Measurements from ENCODE around the gene PLCB1.

Gene PLCB1

DNA sequence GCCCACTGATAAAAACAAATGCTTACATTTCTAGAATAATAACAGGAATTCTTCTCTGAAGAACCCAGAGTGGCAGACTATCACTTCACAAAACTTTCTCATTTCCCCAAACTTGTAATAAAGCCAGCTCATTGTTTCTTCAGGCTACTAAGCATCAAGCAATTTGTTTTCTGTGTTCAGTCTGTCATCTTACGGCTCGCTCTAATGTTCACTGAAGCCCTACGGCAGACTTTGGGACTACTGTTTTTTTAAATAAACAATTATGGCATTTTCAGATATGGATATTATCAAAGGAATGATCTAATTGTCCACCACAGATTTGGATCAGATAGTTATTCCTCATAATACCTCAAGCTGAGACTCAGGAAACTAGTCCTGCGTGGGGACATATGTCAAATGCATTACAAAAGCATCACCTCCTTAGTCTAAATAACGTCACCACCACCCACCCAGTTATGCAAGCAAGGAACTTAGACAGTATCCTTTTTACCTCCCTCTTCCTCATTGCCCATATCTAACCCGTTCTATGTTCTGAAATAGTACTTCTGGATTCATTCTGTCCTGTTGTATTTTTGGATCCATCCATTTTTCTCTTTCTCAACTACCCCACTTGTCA is 415.1 kb downstream of the PLCB1 start:
- no peak for DNase-seq (ENCODE audit: low read depth)

DNA sequence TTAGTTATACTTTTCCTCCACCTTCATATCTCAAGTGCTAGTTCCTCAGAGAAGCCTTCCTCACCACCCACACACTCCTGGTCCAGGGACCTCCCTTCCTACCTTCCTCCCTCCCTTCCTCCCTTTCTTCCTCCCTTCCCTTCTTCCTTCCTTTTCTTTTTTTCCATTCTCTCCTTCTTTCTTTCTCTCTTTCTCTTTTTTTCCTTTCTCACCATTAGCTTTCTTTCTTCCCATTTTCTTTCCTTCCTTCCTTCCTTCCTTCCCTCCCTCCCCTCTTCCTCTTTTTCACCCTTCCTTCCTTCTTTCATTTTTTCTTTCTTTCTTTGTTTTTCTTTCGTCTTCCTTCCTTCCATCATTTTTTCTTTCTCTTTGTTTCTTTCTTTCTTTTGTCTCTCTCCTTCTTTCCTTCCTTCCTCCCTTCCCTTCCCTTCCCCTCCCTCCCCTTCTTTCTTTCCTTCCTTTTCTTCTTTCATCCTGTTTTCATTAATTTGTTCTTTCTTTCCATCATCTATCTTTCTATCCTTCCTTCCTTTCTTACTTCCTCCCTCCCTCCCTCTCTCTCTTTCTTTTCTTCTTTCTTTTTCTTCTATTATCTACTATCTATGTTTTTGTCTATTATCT is 416.0 kb downstream of the PLCB1 start:
- H3K4me3 ChIP-seq (ENCODE audit: control insufficient read depth, low read depth, low read length), result no peak overlapping the region
- no peak for DNase-seq (ENCODE audit: low read depth)
- TF ChIP-seq, protein P1, sequence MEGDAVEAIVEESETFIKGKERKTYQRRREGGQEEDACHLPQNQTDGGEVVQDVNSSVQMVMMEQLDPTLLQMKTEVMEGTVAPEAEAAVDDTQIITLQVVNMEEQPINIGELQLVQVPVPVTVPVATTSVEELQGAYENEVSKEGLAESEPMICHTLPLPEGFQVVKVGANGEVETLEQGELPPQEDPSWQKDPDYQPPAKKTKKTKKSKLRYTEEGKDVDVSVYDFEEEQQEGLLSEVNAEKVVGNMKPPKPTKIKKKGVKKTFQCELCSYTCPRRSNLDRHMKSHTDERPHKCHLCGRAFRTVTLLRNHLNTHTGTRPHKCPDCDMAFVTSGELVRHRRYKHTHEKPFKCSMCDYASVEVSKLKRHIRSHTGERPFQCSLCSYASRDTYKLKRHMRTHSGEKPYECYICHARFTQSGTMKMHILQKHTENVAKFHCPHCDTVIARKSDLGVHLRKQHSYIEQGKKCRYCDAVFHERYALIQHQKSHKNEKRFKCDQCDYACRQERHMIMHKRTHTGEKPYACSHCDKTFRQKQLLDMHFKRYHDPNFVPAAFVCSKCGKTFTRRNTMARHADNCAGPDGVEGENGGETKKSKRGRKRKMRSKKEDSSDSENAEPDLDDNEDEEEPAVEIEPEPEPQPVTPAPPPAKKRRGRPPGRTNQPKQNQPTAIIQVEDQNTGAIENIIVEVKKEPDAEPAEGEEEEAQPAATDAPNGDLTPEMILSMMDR (conservative IDR thresholded peaks at IDR 0.05; ENCODE audit: control insufficient read depth, insufficient read depth, low read depth, low read length), result no peak

More for the DNA sequence above, 415.1 kb downstream of the PLCB1 start:
- no peak overlapping the region for H3K4me3 ChIP-seq (ENCODE audit: control insufficient read depth, low read depth, low read length)
- TF ChIP-seq, protein P1 (conservative IDR thresholded peaks at IDR 0.05; ENCODE audit: control insufficient read depth, insufficient read depth, low read depth, low read length), result no peak

DNA sequence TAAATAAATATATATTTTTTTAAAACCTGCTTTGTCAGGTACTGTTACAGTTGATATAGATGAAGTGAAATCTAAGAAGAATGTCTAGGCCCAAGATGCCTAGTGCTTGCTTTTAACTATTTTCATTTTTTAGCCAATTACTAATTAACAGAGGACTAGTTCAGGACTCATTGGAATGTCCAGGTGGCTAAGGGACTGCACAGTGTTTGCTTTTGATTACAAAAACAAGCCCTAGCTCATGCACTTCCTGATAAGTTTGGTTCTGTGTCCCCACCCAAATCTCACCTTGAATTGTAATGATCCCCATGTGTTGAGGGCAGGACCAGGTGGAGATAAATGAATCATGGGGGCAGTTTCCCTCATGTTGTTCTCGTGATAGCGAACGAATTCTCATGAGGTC is 417.1 kb downstream of the PLCB1 start:
- TF ChIP-seq, protein P1 (conservative IDR thresholded peaks at IDR 0.05; ENCODE audit: control insufficient read depth, insufficient read depth, low read depth, low read length), result no peak

DNA sequence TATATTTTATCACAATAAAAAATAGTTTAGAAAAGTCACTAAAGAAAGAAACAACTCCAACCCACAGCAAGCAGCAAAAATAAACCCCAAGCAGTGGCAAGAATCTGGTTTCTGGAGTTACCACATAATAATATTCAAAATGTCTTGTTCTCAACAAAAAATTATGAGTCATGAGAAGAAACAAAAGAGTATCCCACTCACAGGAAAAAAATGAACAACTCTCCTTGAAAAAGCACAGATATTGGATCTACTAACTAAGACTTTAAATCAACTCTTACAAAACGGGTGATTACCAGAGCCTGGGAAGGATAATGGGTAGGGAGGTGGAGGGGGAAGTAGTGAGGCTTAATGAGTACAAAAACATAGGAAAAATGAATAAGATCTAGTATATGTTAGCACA is 425.6 kb downstream of the PLCB1 start:
- H3K4me3 ChIP-seq (ENCODE audit: control insufficient read depth, low read depth, low read length), result no peak overlapping the region
- TF ChIP-seq, protein P1 (conservative IDR thresholded peaks at IDR 0.05; ENCODE audit: control insufficient read depth, insufficient read depth, low read depth, low read length), result no peak
- DNase-seq (ENCODE audit: low read depth), result peak; percentile 63

More for the DNA sequence above, 417.1 kb downstream of the PLCB1 start:
- DNase-seq (ENCODE audit: low read depth), result no peak
- no peak overlapping the region for H3K4me3 ChIP-seq (ENCODE audit: control insufficient read depth, low read depth, low read length)

DNA sequence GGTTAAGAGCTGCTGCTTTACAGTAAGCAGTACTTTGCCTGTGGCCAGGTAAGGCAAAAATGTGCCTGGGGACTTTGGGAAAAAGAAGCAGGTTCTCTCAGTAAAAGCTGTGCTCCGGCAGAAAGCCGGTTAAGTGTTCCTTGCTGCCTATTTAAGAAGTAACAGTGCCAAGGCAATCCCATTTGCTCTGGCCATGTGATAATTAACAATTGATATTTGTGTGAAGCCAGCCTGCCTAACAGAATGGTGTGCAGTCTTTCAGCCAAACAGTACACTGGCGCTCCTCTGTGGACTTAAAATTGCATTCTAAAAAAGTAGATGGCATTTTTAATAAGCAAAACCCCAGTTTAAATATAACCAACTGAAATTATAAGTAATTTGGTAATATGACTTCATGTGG is 430.3 kb downstream of the PLCB1 start:
- TF ChIP-seq, protein P1 (conservative IDR thresholded peaks at IDR 0.05; ENCODE audit: control insufficient read depth, insufficient read depth, low read depth, low read length), result no peak

DNA sequence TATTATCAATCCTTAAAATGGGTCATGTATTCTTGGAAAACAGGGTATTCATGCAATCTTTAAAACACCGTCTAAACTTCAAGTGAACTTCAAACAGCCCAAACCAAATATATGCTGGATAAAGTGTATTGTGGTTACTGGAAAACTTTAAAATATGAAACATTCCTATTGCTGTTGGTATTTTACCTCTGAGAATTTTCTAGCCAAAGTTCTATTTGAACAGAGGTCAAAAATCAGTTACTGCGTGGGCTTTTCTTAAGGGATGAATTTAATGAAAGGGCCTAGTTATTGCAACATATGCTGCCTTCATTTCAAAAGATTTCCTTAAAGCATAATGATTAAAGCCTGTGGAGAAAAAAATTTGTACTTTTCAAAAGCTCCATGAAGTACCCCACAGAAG is 436.0 kb downstream of the PLCB1 start:
- DNase-seq (ENCODE audit: low read depth), result peak; percentile 60
- H3K4me3 ChIP-seq (ENCODE audit: control insufficient read depth, low read depth, low read length), result no peak overlapping the region
- TF ChIP-seq, protein P1 (conservative IDR thresholded peaks at IDR 0.05; ENCODE audit: control insufficient read depth, insufficient read depth, low read depth, low read length), result no peak

More for the DNA sequence above, 430.3 kb downstream of the PLCB1 start:
- no peak for DNase-seq (ENCODE audit: low read depth)
- H3K4me3 ChIP-seq (ENCODE audit: control insufficient read depth, low read depth, low read length), result no peak overlapping the region

All from fibroblast of mammary gland (primary cell).